WERI-Rb-1 (cell line): ENCODE data around the gene CDC42SE1.

Experiments
- DNase-seq: peaks from one replicate; pipeline ENCODE4 v3.0.0-alpha.2; 2020
- H3K27ac ChIP-seq: fragments of 250-450 bp; sonication (Bioruptor Pico); 2 replicates; pipeline ENCODE4 v1.5.1; 2020; ENCODE audit warnings: mild to moderate bottlenecking, moderate library complexity
- H3K27me3 ChIP-seq: fragments of 250-450 bp; sonication (Bioruptor Pico); 2 replicates; pipeline ENCODE4 v1.5.1; 2021; ENCODE audit warnings: mild to moderate bottlenecking, low read depth, moderate library complexity; ENCODE audit not compliant: insufficient read depth, severe bottlenecking
- H3K36me3 ChIP-seq: fragments of 250-450 bp; sonication (Bioruptor Pico); 2 replicates; pipeline ENCODE4 v1.5.1; 2020; ENCODE audit warnings: mild to moderate bottlenecking, moderate library complexity
- H3K4me3 ChIP-seq: 2 replicates; pipeline ENCODE4 v1.5.1; 2011; ENCODE audit warnings: low read depth, mild to moderate bottlenecking, control low read depth, low read length
- H3K9me3 ChIP-seq: fragments of 250-450 bp; sonication (Bioruptor Pico); 2 replicates; pipeline ENCODE4 v1.5.1; 2021; ENCODE audit warnings: mild to moderate bottlenecking, moderate library complexity; ENCODE audit not compliant: severe bottlenecking
- TF ChIP-seq, protein P1 (sequence below): IDR thresholded peaks from 2 replicates; pipeline ENCODE4 v1.5.1; 2011; ENCODE audit warnings: low read depth, mild to moderate bottlenecking, control low read depth, inconsistent platforms, low read length

The CDC42SE1 gene

DNA sequence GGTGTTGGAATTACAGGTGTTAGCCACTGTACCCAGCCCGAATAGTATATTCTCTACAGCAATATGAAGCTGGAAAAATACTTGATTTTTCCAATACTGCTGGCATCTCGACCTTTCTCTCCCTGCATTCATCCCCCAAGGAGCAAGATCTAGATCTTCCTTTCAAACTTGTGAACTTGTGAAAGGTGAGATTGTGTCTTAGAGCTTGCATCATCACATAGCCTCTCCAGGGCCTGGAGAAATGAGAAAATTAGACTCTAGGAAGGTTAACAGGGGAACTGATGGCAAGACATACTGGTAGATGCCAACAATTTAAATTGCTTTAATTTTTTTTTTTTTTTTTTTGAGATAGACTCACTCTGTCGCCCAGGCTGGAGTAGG lies 49.1 kb downstream of the CDC42SE1 start:
- Histone ChIP-seq H3K27me3 (no peaks in the 10 kb centered on the region), H3K4me3 (no peak overlapping the region), H3K27ac (no peak overlapping the region), H3K9me3 (no peaks in the 10 kb centered on the region), H3K36me3 (peaks cover 10% of the 10 kb centered on the region)
- no peak for DNase-seq
- TF ChIP-seq, protein P1, sequence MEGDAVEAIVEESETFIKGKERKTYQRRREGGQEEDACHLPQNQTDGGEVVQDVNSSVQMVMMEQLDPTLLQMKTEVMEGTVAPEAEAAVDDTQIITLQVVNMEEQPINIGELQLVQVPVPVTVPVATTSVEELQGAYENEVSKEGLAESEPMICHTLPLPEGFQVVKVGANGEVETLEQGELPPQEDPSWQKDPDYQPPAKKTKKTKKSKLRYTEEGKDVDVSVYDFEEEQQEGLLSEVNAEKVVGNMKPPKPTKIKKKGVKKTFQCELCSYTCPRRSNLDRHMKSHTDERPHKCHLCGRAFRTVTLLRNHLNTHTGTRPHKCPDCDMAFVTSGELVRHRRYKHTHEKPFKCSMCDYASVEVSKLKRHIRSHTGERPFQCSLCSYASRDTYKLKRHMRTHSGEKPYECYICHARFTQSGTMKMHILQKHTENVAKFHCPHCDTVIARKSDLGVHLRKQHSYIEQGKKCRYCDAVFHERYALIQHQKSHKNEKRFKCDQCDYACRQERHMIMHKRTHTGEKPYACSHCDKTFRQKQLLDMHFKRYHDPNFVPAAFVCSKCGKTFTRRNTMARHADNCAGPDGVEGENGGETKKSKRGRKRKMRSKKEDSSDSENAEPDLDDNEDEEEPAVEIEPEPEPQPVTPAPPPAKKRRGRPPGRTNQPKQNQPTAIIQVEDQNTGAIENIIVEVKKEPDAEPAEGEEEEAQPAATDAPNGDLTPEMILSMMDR, result no peak

DNA sequence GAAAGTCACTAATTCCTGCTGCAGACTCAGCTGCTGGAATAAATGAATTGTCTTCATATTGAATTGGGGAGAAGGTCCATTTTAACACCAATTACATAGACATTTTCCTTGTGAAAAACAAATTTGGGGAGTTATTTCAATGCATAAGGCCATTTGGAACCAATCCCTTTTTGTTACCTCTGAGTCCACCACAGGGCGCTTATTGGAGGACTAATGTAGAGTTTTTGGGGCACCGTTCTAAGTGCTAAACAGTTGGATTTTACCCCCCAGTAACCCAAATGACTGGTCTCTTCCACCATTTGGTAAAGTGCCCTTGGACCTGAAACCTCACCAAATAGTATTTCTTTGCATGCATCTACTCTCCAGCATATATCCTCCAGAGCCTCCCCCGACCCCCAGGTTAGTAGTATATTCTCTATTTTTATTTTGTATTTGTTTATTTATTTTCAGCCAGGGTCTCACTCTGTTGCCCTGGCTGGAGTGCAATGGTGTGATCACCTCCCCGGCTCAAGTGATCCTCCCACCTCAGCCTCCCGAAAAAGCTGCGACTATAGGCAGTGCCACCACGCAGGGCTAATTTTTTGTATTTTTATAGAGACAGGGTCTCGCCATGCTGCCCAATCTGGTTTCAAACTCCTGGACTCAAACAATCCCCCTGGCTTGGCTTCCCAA lies 49.6 kb downstream of the CDC42SE1 start:
- H3K27ac ChIP-seq, result no peak overlapping the region
- no peak for DNase-seq
- H3K9me3 ChIP-seq, result no peaks in the 10 kb centered on the region
- H3K4me3 ChIP-seq, result no peak overlapping the region
- TF ChIP-seq, protein P1, result no peak
- no peaks in the 10 kb centered on the region for H3K27me3 ChIP-seq
- peaks cover 10% of the 10 kb centered on the region for H3K36me3 ChIP-seq

DNA sequence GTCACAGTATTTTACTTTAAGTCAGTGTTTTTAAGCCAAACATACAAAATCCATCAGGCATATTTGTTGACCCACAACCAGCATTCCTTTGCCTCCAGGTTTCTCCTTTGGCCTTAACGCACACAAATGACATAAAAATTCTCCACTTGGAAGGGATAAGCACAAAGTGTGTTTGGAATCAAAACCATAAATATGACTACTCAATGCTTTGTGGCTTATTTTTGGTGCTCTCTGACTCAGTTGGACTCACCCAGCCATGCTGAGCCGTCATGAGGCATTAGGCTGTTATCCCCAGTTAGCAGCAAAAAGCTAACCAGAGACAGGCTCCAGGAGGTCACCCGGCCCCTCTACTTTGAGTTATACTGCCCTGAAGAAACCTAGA lies 50.2 kb downstream of the CDC42SE1 start:
- Histone ChIP-seq H3K27ac (no peak overlapping the region; the same call in 1 of the 2 replicates), H3K9me3 (no peaks in the 10 kb centered on the region), H3K36me3 (peaks cover 10% of the 10 kb centered on the region), H3K4me3 (peak overlapping the region; percentile 76), H3K27me3 (no peaks in the 10 kb centered on the region)
- TF ChIP-seq, protein P1, result no peak
- DNase-seq, result no peak

DNA sequence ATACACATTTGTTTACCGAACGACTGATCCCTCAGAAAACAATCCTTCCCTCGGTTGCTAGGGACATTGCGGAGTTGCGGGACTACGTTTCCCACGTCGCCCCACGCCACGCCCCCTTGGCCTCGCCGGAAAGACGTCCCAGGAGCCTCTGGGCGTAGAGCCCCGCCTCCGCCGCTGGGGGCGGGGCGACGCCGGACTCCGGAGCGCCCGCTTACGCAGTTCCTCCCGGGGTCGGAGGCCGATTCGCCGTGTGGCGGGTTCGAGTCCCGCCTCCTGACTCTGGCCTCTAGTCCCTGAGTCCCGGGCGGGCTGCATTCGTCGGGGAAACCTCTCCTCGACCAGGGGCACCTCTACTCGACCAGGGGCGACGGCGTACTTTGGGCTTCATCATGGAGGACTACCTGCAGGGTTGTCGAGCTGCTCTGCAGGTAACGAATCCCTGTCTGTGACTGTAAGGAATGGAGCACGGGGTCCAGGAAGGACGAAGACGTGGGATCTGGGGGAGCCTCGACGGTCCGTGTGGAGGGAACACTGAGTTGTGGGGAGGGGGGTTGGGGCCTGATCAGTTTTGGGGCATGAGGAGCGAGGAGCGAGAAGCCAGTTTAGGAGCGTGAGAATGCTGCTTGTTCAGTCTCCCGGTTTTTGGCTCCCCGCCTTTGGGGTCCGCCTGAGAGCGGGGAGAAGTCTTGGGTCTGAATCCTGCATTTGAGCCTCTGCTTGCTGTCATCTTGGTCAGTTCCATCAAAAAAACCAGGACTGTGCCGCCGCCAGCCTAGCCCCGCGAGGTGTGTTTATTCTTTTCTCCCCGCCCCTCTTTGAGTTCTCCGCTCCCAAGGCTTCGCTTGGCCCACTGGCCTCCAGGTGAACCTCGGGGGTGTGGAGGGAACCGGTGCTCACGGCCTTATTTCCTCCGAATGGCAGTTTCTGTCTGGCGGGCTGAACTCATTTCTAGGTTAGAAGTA lies 50.9 kb downstream of the CDC42SE1 start, which contains the start of gene PRUNE1:
TSS of gene PRUNE1 (plus strand) at position 206 of the 962 bp plus-strand sequence. CDS start at position 390, 184 bp downstream.
- Histone ChIP-seq H3K27ac (peak within 1 kb of the TSS; percentile 67), H3K4me3 (peak within 1 kb of the TSS; percentile 76), H3K36me3 (peaks cover 10% of the 10 kb centered on the region), H3K27me3 (no peaks in the 10 kb centered on the region), H3K9me3 (no peaks in the 10 kb centered on the region)
- TF ChIP-seq, protein P1, result no peak
- peak; percentile 100 for DNase-seq

DNA sequence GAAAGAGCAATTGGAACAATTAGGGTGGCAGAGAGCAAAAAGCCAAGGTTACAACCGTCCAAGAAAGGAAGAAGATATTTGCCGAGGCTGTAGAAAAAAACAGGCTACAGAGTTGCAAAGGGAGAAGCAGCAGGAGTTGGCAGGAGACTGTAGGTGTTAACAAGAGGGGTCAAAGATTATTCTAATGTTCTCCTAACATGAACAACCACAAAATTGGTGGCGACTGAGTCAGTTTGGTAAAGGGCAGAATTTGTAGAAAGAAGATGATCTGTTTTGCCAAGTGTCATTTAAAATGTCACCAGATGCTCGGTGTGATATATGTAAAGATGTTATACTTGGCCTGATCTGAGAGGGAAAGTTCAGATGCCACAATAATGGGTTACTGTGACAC lies 51.6 kb downstream of the CDC42SE1 start:
- TF ChIP-seq, protein P1, result no peak
- no peak for DNase-seq
- Histone ChIP-seq H3K4me3 (peak overlapping the region; percentile 76), H3K9me3 (no peaks in the 10 kb centered on the region), H3K36me3 (peaks cover 10% of the 10 kb centered on the region), H3K27ac (peak overlapping the region; percentile 1), H3K27me3 (no peaks in the 10 kb centered on the region)
